Measurements from ENCODE around the gene CPED1. TPM values are rescaled to one million over a fixed set of nuclear protein-coding genes. Genes with fewer than 3 reads are reported as not detected.

The CPED1 gene
- total and polyA plus RNA-seq, 9 donors = 6.6 to 26.6 (median 10.8) TPM

- Histone ChIP-seq H3K4me1 (ENCODE audit: control insufficient read depth, insufficient read depth, low read length) (peaks cover 15% of the 10 kb centered on the region), H3K27ac (ENCODE audit: low read length) (peak overlapping the region; percentile 95), H3K36me3 (ENCODE audit: control insufficient read depth, insufficient read depth, low read length) (no peaks in the 10 kb centered on the region), H3K9me3 (replicated peaks; ENCODE audit: control insufficient read depth, low read depth, low read length) (no peaks in the 10 kb centered on the region), H3K27me3 (ENCODE audit: control insufficient read depth, insufficient read depth, low read length) (no peaks in the 10 kb centered on the region), H3K4me3 (ENCODE audit: low read length) (peak overlapping the region; percentile 61)
- DNase-seq = peak; percentile 97
- 2% methylated on average over 7 of the region's 12 CpGs for WGBS (ENCODE audit: insufficient coverage)
Observed at GRCh38 chr7:120987683-120988590, 574 bp upstream of the CPED1 start.

GRCh38 chr7:120989257-120990220, 1.0 kb downstream of the CPED1 start:
- DNase-seq = peak; percentile 89

GRCh38 chr7:120990468-120991118, 2.1 kb downstream of the CPED1 start:
- Histone ChIP-seq H3K4me1 (ENCODE audit: control insufficient read depth, insufficient read depth, low read length) (peaks cover 20% of the 10 kb centered on the region), H3K4me3 (ENCODE audit: low read length) (peak overlapping the region; percentile 61), H3K27me3 (ENCODE audit: control insufficient read depth, insufficient read depth, low read length) (no peaks in the 10 kb centered on the region), H3K9me3 (replicated peaks; ENCODE audit: control insufficient read depth, low read depth, low read length) (no peaks in the 10 kb centered on the region), H3K36me3 (ENCODE audit: control insufficient read depth, insufficient read depth, low read length) (no peaks in the 10 kb centered on the region), H3K27ac (ENCODE audit: low read length) (peak overlapping the region; percentile 95)
- no CpG with 5 or more reads among the region's 6 CpGs for WGBS (ENCODE audit: insufficient coverage)
- peak; percentile 77 for DNase-seq

More at GRCh38 chr7:120989257-120990220, 1.0 kb downstream of the CPED1 start:
- H3K27me3 ChIP-seq (ENCODE audit: control insufficient read depth, insufficient read depth, low read length) = no peaks in the 10 kb centered on the region
- 13% methylated on average over 4 of the region's 15 CpGs for WGBS (ENCODE audit: insufficient coverage)
- H3K4me1 ChIP-seq (ENCODE audit: control insufficient read depth, insufficient read depth, low read length) = peaks cover 20% of the 10 kb centered on the region
- no peaks in the 10 kb centered on the region for H3K36me3 ChIP-seq (ENCODE audit: control insufficient read depth, insufficient read depth, low read length)
- H3K9me3 ChIP-seq (replicated peaks; ENCODE audit: control insufficient read depth, low read depth, low read length) = no peaks in the 10 kb centered on the region
- H3K27ac ChIP-seq (ENCODE audit: low read length) = peak overlapping the region; percentile 95
- peak overlapping the region; percentile 61 for H3K4me3 ChIP-seq (ENCODE audit: low read length)

GRCh38 chr7:120991161-120991560, 2.6 kb downstream of the CPED1 start:
- no CpG with 5 or more reads among the region's 1 CpG for WGBS (ENCODE audit: insufficient coverage)
- peak overlapping the region; percentile 61 for H3K4me3 ChIP-seq (ENCODE audit: low read length)
- H3K4me1 ChIP-seq (ENCODE audit: control insufficient read depth, insufficient read depth, low read length) = peaks cover 21% of the 10 kb centered on the region
- no peaks in the 10 kb centered on the region for H3K36me3 ChIP-seq (ENCODE audit: control insufficient read depth, insufficient read depth, low read length)
- DNase-seq = no peak
- H3K27ac ChIP-seq (ENCODE audit: low read length) = peak overlapping the region; percentile 95
- H3K27me3 ChIP-seq (ENCODE audit: control insufficient read depth, insufficient read depth, low read length) = no peaks in the 10 kb centered on the region
- H3K9me3 ChIP-seq (replicated peaks; ENCODE audit: control insufficient read depth, low read depth, low read length) = no peaks in the 10 kb centered on the region

GRCh38 chr7:120991581-120991980, 3.1 kb downstream of the CPED1 start:
- peak overlapping the region; percentile 5 for H3K4me3 ChIP-seq (ENCODE audit: low read length)
- peak overlapping the region; percentile 80 for H3K27ac ChIP-seq (ENCODE audit: low read length)
- H3K4me1 ChIP-seq (ENCODE audit: control insufficient read depth, insufficient read depth, low read length) = peaks cover 21% of the 10 kb centered on the region
- H3K36me3 ChIP-seq (ENCODE audit: control insufficient read depth, insufficient read depth, low read length) = no peaks in the 10 kb centered on the region
- WGBS (ENCODE audit: insufficient coverage) = no CpG with 5 or more reads among the region's 2 CpGs
- H3K9me3 ChIP-seq (replicated peaks; ENCODE audit: control insufficient read depth, low read depth, low read length) = no peaks in the 10 kb centered on the region
- DNase-seq = peak; percentile 87
- no peaks in the 10 kb centered on the region for H3K27me3 ChIP-seq (ENCODE audit: control insufficient read depth, insufficient read depth, low read length)

- peaks cover 21% of the 10 kb centered on the region for H3K4me1 ChIP-seq (ENCODE audit: control insufficient read depth, insufficient read depth, low read length)
- DNase-seq = no peak
- no peak overlapping the region for H3K4me3 ChIP-seq (ENCODE audit: low read length)
- no peaks in the 10 kb centered on the region for H3K36me3 ChIP-seq (ENCODE audit: control insufficient read depth, insufficient read depth, low read length)
- H3K27ac ChIP-seq (ENCODE audit: low read length) = peak overlapping the region; percentile 80
- no peaks in the 10 kb centered on the region for H3K27me3 ChIP-seq (ENCODE audit: control insufficient read depth, insufficient read depth, low read length)
- no peaks in the 10 kb centered on the region for H3K9me3 ChIP-seq (replicated peaks; ENCODE audit: control insufficient read depth, low read depth, low read length)
Observed at GRCh38 chr7:120992272-120992964, 3.9 kb downstream of the CPED1 start.

- peaks cover 15% of the 10 kb centered on the region for H3K4me1 ChIP-seq (ENCODE audit: control insufficient read depth, insufficient read depth, low read length)
- no peaks in the 10 kb centered on the region for H3K27me3 ChIP-seq (ENCODE audit: control insufficient read depth, insufficient read depth, low read length)
- DNase-seq = peak; percentile 96
- H3K4me3 ChIP-seq (ENCODE audit: low read length) = no peak overlapping the region
- H3K36me3 ChIP-seq (ENCODE audit: control insufficient read depth, insufficient read depth, low read length) = no peaks in the 10 kb centered on the region
- H3K9me3 ChIP-seq (replicated peaks; ENCODE audit: control insufficient read depth, low read depth, low read length) = no peaks in the 10 kb centered on the region
- H3K27ac ChIP-seq (ENCODE audit: low read length) = peak overlapping the region; percentile 81
Observed at GRCh38 chr7:120992965-120993494, 4.5 kb downstream of the CPED1 start.

GRCh38 chr7:120993553-120994191, 5.2 kb downstream of the CPED1 start:
- Histone ChIP-seq H3K36me3 (ENCODE audit: control insufficient read depth, insufficient read depth, low read length) (no peaks in the 10 kb centered on the region), H3K9me3 (replicated peaks; ENCODE audit: control insufficient read depth, low read depth, low read length) (no peaks in the 10 kb centered on the region), H3K27me3 (ENCODE audit: control insufficient read depth, insufficient read depth, low read length) (no peaks in the 10 kb centered on the region), H3K4me3 (ENCODE audit: low read length) (no peak overlapping the region), H3K4me1 (ENCODE audit: control insufficient read depth, insufficient read depth, low read length) (peaks cover 11% of the 10 kb centered on the region), H3K27ac (ENCODE audit: low read length) (peak overlapping the region; percentile 81)
- DNase-seq = no peak
- 88% methylated on average over 3 of the region's 5 CpGs for WGBS (ENCODE audit: insufficient coverage)
